Lung (tissue), 12 donors: Measurements from ENCODE around the gene ING3. TPM values are rescaled to one million over a fixed set of nuclear protein-coding genes. Genes with fewer than 3 reads are reported as not detected.

Experiments
- ATAC-seq: fragments of 200-7000 bp; cut with Tn5 transposase; one replicate; pipeline ENCODE4 v1.9.1; 2020; ENCODE audit warnings: moderate number of reproducible peaks; ENCODE audit not compliant: insufficient read depth, low FRiP score
- DNase-seq, 3 donors: peaks; one replicate each; pipeline ENCODE4 v3.0.0-alpha.2; 2013 to 2017
- H3K27ac ChIP-seq, 2 donors: one replicate each; pipeline ENCODE4 v1.5.1; 2013; ENCODE audit warnings: mild to moderate bottlenecking in 2 of 2, moderate library complexity in 2 of 2, control low read depth in 1 of 2, inconsistent platforms in 1 of 2, low read depth in 1 of 2, low read length in 1 of 2
- H3K27me3 ChIP-seq, 3 donors: one replicate each; pipeline ENCODE4 v1.5.1; 2013; ENCODE audit warnings: low read length in 2 of 3; ENCODE audit not compliant: control insufficient read depth in 3 of 3, insufficient read depth in 3 of 3
- H3K36me3 ChIP-seq, 4 donors: one replicate each; pipeline ENCODE4 v1.5.1; 2013; ENCODE audit warnings: low read length in 4 of 4, mild to moderate bottlenecking in 1 of 4, moderate library complexity in 1 of 4; ENCODE audit not compliant: control insufficient read depth in 4 of 4, insufficient read depth in 4 of 4
- H3K4me1 ChIP-seq, 5 donors: one replicate each; pipeline ENCODE4 v1.5.1; 2013; ENCODE audit warnings: low read length in 5 of 5, mild to moderate bottlenecking in 2 of 5, moderate library complexity in 1 of 5; ENCODE audit not compliant: control insufficient read depth in 5 of 5, insufficient read depth in 5 of 5
- H3K4me3 ChIP-seq: one replicate; pipeline ENCODE4 v1.5.1; 2013; ENCODE audit warnings: mild to moderate bottlenecking, control low read depth, moderate library complexity
- H3K9ac ChIP-seq, 2 donors: one replicate each; pipeline ENCODE4 v1.5.1; 2013; ENCODE audit warnings: low read length in 2 of 2, control low read depth in 1 of 2; ENCODE audit not compliant: insufficient read depth in 1 of 2
- H3K9me3 ChIP-seq, 4 donors: one replicate each; pipeline ENCODE4 v1.5.1; 2013; ENCODE audit warnings: low read length in 3 of 4, mild to moderate bottlenecking in 1 of 4, moderate library complexity in 1 of 4; ENCODE audit not compliant: control insufficient read depth in 4 of 4, insufficient read depth in 3 of 4
- CTCF ChIP-seq: IDR thresholded peaks from 2 replicates; pipeline ENCODE4 v1.5.1; 2012; ENCODE audit warnings: mild to moderate bottlenecking; ENCODE audit errors: control extremely low read depth, extremely low read depth
- WGBS, 2 donors: extraction: QIAGEN DNeasy Blood & Tissue Kit; methylation state at CpG; one replicate each; pipeline ENCODE4 v1.1.7; 2013; 5-methylcytosine and 5-hydroxymethylcytosine counted together
- polyA plus RNA-seq, 2 donors: library from polyadenylated mRNA; stranded (reverse); fragments of 200-250 nt; gene quantifications; one replicate each; pipeline ENCODE4 v1.2.1, GENCODE V29; 2013
- total RNA-seq, 2 donors: library from RNA; depleted of rRNA in 1 of 2; stranded (reverse); fragments of >200 nt in 1 of 2; gene quantifications; one replicate each; pipeline ENCODE4 v1.2.1, GENCODE V29; 2014 to 2021
- donor health status: control.
- donor health status: control.
- donor health status: Bipolar disorder and iron deficiency.
- donor health status: healthy.
- donor health status: DM: yes; HTN: yes; CAD: no.

Gene ING3
- total and polyA plus RNA-seq, 4 donors = 8.6 to 24.9 (median 14.2) TPM

DNA sequence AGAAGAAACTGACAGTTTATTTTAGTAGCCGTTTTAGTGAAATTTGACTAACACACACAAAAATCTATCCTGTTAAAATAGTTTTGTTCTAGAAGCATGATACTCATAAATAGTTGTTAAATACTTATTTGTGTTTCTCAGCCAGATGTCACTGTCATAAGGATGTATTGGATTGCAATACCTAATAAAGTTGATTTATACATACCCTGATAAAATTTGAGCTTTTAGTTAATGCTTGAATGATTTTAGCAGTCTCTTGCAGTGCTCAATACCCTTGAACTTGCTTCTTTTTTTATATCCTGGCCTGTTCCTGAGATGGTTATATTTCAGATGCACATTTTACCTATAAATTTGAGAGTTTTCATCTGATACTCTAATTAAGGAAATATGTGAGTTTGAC is 10.1 kb downstream of the ING3 start:
- peaks cover 4 to 11% (median 6%) of the 10 kb centered on the region in 4 donors for H3K36me3 ChIP-seq
- H3K27ac ChIP-seq = no peak overlapping the region
- no peak for ATAC-seq
- no peak overlapping the region for H3K4me3 ChIP-seq
- no peaks in the 10 kb centered on the region for H3K9me3 ChIP-seq
- no peak overlapping the region for H3K9ac ChIP-seq
- no peaks in the 10 kb centered on the region for H3K27me3 ChIP-seq
- peaks cover 0 to 2% (median 0%) of the 10 kb centered on the region in 5 donors for H3K4me1 ChIP-seq
- 86 to 89% methylated on average over 1 of the region's 1 CpG for WGBS, 2 donors
- TF ChIP-seq CTCF = no peak
- no peak for DNase-seq

DNA sequence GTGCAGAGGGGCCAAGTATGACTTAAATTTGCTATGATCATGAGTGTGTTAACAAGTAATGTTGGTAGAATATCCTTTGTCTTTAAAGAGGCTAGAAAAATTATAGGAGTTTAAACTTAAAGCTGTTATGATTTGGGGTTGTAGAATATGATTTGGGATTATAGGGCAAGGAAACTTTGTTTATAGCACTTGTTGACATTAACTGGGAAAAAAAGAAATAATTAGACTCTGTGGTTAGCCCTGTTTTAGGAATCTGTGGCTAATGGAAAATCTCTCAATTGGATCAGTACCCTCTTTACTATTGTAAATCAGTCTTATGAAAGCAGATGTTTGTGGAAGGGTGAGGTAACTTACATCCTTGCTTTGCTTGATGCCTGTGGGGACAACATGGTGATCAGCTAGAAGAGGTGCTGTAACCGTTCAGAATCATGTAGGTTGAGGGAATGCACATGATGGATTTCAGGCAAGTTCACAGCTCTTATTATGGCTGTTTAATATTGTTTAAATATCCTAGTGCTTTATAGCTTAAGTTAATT is 11.1 kb downstream of the ING3 start:
- no peak overlapping the region for H3K27ac ChIP-seq
- 68 to 96% methylated on average over 1 of the region's 1 CpG for WGBS, 2 donors
- TF ChIP-seq CTCF = no peak
- H3K4me3 ChIP-seq = no peak overlapping the region
- peaks cover 8 to 11% (median 10%) of the 10 kb centered on the region in 4 donors for H3K36me3 ChIP-seq
- H3K4me1 ChIP-seq = peaks cover 0 to 2% (median 0%) of the 10 kb centered on the region in 5 donors
- H3K27me3 ChIP-seq = no peaks in the 10 kb centered on the region
- no peak overlapping the region for H3K9ac ChIP-seq
- H3K9me3 ChIP-seq = no peaks in the 10 kb centered on the region
- no peak for DNase-seq
- ATAC-seq = no peak

GRCh38 chr7:120964088-120964487 is 13.5 kb downstream of the ING3 start:
- 94 to 96% methylated on average over 1 of the region's 1 CpG for WGBS, 2 donors
- ATAC-seq (no peak), DNase-seq (no peak)
- Histone ChIP-seq H3K9ac (no peak overlapping the region), H3K27me3 (no peaks in the 10 kb centered on the region), H3K4me1 (peaks cover 0 to 2% (median 0%) of the 10 kb centered on the region in 5 donors), H3K9me3 (no peaks in the 10 kb centered on the region), H3K36me3 (peaks cover 11 to 22% (median 19%) of the 10 kb centered on the region in 4 donors), H3K27ac (no peak overlapping the region), H3K4me3 (no peak overlapping the region)
- TF ChIP-seq CTCF = no peak

DNA sequence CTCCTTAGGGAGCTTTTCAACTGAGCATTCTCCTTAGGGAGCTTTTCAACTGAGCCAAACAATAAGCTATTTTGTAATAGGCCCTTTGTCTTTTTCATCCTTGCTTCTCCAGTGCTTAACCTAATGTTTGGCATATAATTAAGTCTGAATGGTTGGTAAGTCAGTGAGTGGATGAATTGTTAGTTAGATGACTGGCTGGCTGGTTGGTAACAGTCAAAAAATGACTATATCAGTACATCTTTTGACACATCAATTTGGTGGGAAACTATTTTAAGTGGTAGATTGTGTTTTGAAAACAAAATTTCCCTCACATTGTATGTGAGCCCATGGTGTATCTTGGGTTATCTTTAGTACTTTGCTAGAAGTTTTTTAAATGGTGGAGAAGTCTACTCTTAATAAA is 16.4 kb downstream of the ING3 start:
- H3K4me3 ChIP-seq = no peak overlapping the region
- DNase-seq = no peak
- H3K27ac ChIP-seq = no peak overlapping the region
- H3K9me3 ChIP-seq = no peaks in the 10 kb centered on the region
- H3K4me1 ChIP-seq = no peaks in the 10 kb centered on the region
- no peak overlapping the region for H3K9ac ChIP-seq
- peaks cover 11 to 25% (median 24%) of the 10 kb centered on the region in 4 donors for H3K36me3 ChIP-seq
- no peak for ATAC-seq
- TF ChIP-seq CTCF = no peak
- no peaks in the 10 kb centered on the region for H3K27me3 ChIP-seq
